Placental epithelial cell (primary cell): ENCODE data around the gene MRS2. TPM values are rescaled to one million over a fixed set of nuclear protein-coding genes. Genes with fewer than 3 reads are reported as not detected.

Source experiments
- small RNA-seq: library from RNA; depleted of rRNA; stranded (forward); fragments of <200 nt; gene quantifications from one replicate; pipeline ENCODE3, GENCODE V24; 2012
- total RNA-seq: library from RNA; depleted of rRNA; stranded (reverse); fragments of >200 nt; gene quantifications from 2 replicates; pipeline ENCODE4 v1.2.3, GENCODE V29; 2012

MRS2 gene, protein sequence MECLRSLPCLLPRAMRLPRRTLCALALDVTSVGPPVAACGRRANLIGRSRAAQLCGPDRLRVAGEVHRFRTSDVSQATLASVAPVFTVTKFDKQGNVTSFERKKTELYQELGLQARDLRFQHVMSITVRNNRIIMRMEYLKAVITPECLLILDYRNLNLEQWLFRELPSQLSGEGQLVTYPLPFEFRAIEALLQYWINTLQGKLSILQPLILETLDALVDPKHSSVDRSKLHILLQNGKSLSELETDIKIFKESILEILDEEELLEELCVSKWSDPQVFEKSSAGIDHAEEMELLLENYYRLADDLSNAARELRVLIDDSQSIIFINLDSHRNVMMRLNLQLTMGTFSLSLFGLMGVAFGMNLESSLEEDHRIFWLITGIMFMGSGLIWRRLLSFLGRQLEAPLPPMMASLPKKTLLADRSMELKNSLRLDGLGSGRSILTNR
- 14.5 and 44.2 TPM in 2 replicates for total RNA-seq

DNA sequence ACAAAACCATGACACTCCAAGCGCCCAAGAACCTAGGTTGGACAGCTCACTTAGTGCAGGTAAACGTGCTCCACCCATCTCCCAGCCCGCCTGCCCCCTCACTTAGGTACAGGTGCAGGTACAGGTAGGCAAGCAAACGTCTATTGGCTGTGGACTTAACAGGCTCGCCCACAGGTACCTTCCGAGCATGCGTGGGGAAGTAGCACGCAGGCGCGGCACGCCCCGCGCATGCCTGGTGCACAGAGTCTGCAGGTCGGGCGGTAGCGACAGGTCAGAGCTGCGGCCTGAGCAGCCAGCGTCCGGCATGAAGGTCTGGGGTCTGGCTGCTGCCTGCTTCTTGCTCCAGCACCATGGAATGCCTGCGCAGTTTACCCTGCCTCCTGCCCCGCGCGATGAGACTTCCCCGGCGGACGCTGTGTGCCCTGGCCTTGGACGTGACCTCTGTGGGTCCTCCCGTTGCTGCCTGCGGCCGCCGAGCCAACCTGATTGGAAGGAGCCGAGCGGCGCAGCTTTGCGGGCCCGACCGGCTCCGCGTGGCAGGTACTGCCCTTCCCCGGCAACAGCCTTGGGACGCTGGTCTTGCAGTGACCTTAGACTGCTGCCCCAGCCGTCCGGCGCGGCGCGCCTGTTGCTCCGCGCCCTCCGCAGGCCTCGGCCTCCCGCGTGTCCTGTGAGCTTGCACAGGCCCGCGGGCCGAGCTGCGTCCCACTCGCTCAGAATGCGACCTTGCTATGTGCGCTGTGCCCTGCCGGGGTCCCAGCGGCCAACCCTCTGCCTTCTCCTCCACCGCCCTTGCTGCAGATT, at the start of gene MRS2:
TSS of gene MRS2 (plus strand) at position 240 of the 804 bp plus-strand sequence. CDS start at position 351, 111 bp downstream.

GRCh38 chr6:24357336-24358218, 45.2 kb upstream of the MRS2 start, which contains the start of gene DCDC2:
TSS of gene DCDC2 (minus strand) at chr6:24358059. CDS start at chr6:24357750, 309 bp downstream.

Small RNAs within 50 kb of the gene (small RNA-seq; reads per million reads assigned to genes)
- gene RNU6-391P = not detected

Other genes starting within 250 kb of the MRS2 start
- not detected in 2 replicates for gene DCDC2, start 44.9 kb upstream of the MRS2 start, total RNA-seq
- gene GPLD1, start 86.6 kb downstream of the MRS2 start, total RNA-seq = 0.33 and 0.39 TPM in 2 replicates
- gene ALDH5A1, start 92.0 kb downstream of the MRS2 start, total RNA-seq = 0.39 and 1.3 TPM in 2 replicates
- not detected in 2 replicates for gene KIAA0319, start 243.3 kb downstream of the MRS2 start, total RNA-seq